GDM1 (cell line): ENCODE measurements around the gene OPA3.

Source experiments
- DNase-seq: peaks from one replicate; lab custom pipeline; 2025; lab: John Stamatoyannopoulos, UW

The OPA3 gene

GRCh38 chr19:45567609-45568008, 17.0 kb downstream of the OPA3 start:
- DNase-seq = no peak

DNA sequence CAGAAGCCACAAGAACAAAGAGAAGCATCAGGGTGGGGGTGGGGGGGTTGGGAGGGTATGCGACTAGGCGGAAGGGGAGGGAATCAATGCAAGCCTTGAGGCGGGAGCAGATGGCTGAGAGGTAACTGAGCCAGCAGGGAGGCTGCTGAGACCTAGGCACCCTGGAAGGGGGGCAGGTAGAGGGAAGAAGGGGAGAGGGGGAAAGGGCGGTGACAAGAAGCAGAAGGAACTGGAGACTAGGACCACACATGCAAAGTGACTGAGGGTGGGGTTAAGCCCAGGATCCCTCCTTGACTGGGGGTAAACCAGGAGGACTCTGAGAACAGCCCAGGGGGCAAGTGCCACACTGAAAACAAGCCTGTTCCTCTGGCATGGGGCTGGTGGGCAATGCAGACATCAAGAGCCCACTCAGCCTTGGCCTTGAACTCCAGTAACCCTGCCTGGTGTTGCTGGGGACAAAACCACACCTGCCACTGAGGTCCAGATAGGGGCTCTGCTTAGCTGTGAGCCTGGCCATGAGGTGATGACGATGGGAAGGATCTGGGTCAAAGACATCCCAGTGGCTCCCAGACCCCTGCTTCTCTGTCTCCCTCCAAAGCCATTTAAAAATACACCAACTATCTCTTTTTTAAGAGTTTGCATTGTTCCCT, 20.3 kb downstream of the OPA3 start:
- DNase-seq = no peak

DNA sequence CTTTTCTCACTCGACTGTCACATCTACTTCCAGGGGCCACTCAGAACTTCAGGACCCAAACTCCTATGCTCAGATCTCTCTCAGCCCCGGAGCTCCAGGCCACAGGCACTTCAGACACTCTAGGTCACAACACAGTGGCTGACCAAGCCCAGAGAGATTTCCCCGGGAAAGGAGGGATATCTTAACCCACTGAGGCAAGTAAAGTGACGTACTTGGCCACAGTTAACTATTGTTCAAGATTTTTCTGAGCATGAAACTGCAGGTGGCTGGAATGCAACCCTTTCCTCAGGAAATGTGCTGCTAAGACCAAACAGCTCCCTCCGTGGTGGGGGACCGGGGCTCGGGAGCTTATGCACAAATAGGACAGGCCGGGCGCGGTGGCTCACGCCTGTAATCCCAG, 23.9 kb downstream of the OPA3 start:
- DNase-seq = no peak

DNA sequence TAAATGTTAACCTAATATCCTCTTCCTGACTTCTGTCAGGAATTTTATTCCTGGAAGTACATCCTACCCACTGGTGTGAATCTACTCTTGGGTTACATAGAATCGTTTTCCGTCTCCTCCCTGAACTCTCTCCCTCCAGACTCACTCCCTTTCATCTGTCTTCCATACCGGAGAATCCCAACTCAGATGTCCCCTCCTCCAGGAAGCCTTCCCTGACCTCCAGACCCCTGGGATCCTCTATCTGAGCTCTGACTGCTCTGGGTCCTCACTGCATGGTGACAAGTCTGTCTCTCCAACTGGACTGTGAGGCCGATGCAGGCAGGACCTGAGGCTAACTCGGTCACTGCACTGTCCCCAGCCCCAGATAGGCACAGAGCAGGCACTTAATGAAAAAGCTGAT, 24.6 kb downstream of the OPA3 start:
- no peak for DNase-seq

GRCh38 chr19:45558399-45558878, 26.2 kb downstream of the OPA3 start:
- peak; percentile 41 for DNase-seq

GRCh38 chr19:45556835-45557234, 27.8 kb downstream of the OPA3 start:
- DNase-seq = no peak

GRCh38 chr19:45554481-45554880, 30.1 kb downstream of the OPA3 start:
- no peak for DNase-seq

- DNase-seq = no peak
These were observed 31.1 kb downstream of the OPA3 start for GRCh38 chr19:45553464-45553863.

DNA sequence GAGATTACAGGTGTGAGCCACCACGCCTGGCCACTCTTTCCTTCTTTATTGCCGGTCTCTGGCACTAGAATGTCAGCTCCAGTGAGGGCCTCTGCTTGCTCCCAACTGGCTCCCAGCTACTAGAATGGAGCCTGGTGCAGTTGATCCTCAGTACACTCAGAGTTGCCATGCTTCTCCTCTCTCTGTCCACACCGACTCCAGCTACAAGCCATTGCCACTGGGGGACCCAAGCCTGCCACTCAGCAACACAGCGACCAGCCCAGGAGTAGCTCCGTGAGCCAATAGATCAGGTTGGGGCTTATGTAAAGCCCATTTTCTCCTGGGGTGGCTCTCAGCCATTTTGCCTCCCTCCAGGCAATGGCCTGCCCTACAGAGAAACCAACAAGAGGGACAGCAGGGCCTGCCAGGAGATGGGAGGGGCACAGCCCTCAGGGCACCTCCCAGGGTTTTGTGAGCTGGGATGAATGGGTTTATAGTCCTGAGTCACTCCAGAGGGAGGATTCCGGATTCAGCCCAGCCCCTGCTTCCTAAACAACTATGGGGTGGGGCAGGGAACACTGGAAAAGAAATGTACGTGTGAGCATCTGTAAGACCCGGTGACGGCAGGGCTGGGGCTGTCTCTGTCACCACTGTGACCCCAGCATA, 36.5 kb downstream of the OPA3 start:
- no peak for DNase-seq

DNA sequence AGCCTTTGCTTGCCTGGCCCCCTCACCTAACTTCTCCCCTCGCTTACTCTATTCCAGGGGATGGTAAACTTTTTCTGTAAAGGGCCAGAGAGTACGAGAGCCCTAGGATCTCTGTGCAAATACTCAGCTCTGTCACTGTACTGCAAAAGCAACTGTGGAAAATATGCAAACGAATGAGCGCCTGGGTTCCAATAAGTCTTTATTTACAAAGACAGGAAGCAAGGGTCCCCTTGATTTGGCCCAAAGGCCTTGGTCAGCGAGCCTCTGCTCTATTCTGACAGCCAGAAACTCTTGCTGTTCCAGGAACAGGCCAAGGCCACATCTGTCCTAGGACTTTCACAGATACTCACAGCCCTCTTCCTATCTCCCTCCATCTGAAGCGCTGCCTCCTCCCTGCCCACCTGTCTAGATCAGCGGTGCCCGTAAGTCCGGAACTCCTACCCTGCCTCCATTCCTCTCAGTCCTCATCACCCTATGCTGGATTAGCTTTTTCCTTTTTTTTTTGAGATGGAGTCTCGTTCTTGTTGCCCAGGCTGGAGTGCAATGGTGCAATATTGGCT, 37.3 kb downstream of the OPA3 start:
- DNase-seq = no peak

DNA sequence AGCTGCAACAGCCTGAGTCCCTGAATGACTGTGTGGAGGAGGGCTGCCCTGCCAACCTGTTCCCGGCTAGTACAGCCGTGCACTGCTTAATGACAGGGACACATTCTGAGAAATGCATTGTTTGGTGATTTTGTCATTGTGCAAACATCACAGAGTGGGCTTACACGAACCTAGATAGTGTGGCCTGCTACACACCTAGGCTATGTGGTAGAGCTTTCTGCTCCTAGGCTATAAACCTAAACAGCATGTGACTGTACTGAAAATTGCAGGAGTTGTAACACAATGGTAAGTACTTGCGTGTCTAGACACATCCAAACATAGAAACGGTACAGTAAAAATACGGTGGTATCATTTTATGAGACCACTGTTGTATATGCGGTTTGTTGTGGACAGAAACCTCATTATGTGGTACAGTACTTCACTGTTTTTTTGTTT, 42.4 kb downstream of the OPA3 start:
- DNase-seq = no peak

DNA sequence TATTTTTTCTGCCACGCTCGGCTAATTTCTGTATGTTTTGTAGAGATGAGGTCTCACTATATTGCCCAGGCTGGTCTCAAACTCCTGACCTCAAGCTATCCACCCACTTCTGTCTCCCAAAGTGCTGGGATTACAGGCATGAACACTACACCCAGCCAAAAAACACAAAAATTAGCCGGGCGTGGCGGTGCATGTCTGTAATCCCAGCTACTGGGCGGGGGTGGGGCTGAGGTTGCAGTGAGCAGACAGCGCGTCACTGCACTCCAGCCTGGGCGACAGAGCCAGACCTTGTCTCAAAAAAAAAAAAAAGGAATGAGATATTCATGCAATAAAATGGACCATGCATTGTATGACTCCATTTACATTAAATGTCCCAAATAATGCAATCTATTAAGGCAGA, 45.1 kb downstream of the OPA3 start:
- no peak for DNase-seq

DNA sequence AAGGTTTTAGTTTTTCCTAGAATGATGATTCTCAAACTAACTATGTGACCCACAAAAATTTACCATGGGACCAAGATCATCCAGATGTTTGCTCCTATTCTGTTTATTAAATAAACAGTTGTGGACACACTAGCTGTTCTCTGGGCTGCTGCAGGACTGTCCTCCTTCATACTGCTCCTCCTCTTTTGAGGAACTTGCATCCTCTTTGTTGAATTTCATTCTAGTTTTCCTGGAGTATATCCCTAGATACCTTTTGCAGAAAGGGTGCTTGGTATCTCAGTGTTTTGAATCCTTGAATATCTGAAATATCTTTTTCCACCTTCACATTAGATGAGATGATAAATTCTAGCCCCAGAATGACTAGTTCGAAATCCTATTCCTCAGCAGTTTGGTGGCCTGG, 53.3 kb downstream of the OPA3 start:
- DNase-seq = no peak

- DNase-seq = no peak
These were observed 55.2 kb downstream of the OPA3 start for GRCh38 chr19:45529420-45529785.

GRCh38 chr19:45528744-45529419, 55.7 kb downstream of the OPA3 start:
- DNase-seq = no peak

GRCh38 chr19:45528149-45528743, 56.4 kb downstream of the OPA3 start:
- no peak for DNase-seq

GRCh38 chr19:45527731-45528130, 56.9 kb downstream of the OPA3 start:
- no peak for DNase-seq

DNA sequence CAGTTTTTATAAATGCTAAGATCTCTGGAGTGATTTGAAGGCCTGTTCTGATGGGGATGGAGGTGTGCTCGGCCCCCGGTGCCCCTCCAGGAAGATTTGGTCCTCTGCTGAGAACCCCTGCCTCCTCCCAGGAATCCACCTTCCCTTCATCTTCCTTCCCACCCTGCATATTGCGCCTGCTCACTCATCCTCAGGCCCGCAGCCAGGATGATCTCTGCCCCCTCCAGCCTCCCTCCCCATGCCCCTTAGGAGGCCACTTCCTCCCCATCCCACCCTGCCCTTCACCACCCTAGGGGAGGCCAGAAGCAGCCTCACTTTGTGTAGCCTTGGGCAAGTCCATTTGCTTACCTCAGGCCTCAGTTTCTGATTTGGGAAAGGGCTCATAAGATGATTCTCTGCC, 57.6 kb downstream of the OPA3 start:
- DNase-seq = no peak

GRCh38 chr19:45526143-45526542, 58.5 kb downstream of the OPA3 start:
- no peak for DNase-seq

DNA sequence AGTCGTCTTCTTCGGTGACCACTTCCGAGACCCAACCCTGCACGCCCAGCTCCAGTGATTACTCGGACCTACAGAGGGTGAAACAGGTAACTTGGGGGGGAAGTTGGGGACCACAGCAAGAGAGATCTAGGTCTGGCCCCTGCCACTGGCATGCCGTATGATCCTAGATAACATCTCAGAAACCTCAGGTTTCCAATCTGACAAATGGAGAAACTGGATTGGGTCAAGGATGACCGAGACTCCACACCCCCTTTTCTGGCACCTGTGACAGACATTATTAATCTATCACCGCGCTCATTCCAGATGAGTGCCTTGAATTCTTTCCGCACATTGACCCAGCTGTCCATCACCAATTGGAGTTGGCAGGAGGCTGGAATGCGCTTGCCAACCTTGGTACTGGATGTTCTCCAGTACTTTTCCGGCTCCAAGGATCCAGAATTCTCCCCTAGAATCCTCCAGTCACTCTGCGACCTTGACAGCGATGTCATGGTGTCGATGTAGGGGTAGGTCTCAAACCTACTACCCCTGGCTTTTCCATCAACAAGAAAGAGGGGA, 60.0 kb downstream of the OPA3 start:
- DNase-seq = no peak

- DNase-seq = peak; percentile 48
These were observed 60.9 kb downstream of the OPA3 start for GRCh38 chr19:45523642-45524256.
